DMS79 (cell line): Measurements from ENCODE around the gene GATAD2B.
"Not testable (repeated sequence)": the region's sequence is repeated elsewhere in the genome, so short reads cannot be mapped to it uniquely, and the experiment has no call there.

Experiments
- DNase-seq: peaks from one replicate; lab custom pipeline; 2025; lab: John Stamatoyannopoulos, UW

Gene GATAD2B

DNA sequence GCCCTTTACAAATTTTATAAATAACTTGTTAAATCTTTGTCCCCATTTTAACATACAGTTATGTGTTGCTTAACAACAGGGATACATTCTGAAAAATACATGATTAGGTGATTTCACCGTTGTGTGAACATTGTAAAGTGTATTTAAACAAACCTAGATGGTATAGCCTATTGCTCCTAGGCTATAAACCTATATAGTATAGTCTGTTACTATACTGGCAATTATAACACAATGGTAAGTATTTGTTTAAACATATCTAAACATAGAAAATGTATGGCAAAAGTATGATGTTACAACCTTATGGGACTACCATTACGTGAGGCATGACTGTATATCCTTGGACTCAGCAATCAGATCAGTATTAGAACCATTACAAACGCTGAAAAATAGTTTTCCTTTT, 36.6 kb downstream of the GATAD2B start:
- DNase-seq = no peak

DNA sequence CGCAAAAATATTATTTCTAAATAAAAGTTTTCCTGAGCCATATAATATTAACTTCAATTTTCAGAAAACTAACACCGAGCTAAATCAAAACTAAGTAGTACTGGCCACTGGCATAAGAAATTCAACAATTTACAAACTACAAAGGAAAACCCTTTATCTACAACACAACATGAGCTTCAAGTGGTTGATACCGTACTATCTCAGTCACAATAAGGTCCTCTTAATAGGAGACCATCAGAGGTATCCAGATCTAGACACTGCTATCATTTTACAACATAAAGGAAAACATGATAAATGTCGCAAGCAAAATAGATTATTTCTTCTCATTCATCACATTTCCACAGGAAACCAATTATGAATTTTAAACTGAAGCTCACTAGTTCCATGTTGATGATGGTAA, 39.5 kb downstream of the GATAD2B start:
- no peak for DNase-seq

DNA sequence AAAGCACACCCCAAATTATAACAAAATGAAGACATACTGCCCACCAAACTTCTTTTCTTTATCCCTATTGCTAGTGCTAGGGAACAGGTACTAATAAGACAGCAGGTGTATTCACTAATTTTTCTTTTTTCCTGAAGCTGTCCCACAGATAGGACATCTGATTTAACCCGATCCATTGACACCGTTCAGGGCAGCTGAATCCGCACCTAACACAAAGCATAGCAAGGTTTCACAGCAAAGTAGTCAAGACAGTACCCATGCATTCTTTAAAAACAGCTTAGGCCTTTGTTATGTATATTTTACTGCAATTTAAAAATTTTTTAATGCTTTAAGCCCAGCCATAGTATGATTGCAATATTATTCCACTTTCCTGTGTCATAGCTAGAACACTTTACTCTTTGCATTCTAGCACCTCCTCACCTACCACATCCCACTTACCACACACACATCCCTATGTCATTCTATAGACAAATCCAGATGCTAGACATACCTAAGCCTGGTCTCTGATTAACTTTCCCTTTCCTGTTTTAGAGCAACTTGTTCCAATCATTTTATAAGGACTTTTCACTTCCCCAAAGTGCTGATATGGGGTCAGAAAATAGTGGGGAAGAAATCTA, 40.4 kb downstream of the GATAD2B start:
- DNase-seq = no peak

DNA sequence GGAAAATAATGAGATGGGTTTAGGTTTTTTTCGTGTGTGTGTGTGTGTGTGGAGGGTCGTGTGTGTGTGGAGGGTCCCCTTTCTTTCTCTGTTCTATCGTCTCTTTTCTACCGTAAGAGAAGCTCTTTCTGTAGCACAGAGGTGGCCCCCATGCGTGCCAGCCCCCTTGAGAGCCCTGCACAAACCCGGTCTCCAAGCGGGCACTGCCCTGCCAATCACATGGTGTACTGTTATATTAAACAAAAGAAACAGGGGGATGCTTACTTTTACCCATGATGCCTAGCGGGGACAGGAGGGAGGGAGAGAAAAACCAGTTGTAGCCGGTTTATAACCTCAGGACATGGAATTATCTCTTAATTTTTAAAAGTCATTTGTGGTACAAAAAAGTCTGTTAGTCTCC, 41.0 kb downstream of the GATAD2B start:
- peak; percentile 87 for DNase-seq

DNA sequence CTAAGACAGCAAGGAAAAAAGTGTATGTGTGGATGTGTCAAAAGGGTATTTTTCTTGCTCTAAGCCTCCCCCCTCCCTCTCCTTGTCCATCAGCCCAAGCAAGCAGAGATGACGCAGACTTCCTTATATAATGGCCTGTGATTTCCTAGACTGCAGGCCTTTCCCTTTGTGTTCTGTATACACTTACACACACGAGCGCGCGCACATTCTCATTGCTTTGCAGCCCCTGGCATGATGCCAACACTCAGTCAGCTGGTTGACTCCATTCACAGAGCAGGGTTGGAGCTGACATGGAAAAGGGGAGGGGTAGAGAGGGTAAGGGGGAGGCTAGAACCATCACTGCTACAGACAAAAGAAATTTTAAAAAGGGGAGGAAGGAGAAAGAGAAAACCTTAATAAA, 41.8 kb downstream of the GATAD2B start:
- peak; percentile 99 for DNase-seq

DNA sequence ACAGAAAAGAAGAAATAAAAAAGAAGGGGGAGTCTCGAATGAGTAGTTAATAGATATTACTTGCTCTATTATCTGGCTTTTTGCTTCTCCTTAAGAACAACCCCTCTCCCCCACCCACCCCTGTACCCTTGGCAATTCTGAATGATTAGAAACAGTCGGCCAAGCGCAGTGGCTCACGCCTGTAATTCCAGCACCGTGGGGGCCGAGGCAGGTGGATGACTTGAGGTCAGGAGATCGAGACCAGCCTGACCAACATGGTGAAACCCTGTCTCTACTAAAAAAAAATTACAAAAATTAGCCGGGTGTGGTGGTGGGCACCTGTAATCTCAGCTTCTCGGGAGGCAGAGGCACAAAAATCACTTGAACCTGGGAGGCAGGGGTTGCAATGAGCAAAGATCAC, 42.7 kb downstream of the GATAD2B start:
- DNase-seq = no peak

DNA sequence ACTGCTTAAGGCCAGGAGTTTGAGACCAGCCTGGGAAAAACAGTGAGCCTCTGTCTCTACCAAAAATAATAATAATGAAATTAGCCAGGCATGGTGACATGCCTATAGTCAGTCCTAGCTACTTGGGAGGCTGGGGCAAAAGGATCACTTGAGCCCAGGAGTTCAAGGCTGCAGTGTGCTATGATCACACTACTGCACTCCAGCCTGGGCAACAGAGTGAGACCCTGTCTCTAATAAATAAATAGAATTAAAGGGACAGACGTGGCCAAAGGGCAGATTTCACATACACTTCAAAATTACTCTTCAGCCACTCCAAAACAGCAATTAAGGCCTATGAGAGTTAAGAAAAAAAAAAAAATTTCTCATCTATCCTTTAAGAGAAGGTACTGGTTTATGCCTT, 45.7 kb downstream of the GATAD2B start:
- DNase-seq = no peak

DNA sequence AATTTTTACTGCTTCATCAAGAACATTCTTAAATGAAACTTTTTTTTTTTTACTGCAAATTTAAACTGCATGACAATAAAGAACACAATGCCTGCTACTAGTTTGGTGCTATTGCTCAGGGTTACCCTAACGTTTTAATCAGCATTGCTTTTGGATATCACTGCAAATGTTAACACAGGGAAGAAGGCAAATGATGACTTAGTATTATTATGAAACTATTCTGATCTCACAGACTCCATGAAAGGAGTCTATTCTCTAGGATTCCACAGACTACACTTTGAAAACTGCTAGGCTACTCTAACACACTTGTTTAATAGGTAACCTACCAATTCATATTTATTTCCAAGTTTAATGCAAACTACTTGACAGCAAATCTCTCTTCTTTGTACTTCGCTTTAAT, 49.8 kb downstream of the GATAD2B start:
- DNase-seq = no peak

DNA sequence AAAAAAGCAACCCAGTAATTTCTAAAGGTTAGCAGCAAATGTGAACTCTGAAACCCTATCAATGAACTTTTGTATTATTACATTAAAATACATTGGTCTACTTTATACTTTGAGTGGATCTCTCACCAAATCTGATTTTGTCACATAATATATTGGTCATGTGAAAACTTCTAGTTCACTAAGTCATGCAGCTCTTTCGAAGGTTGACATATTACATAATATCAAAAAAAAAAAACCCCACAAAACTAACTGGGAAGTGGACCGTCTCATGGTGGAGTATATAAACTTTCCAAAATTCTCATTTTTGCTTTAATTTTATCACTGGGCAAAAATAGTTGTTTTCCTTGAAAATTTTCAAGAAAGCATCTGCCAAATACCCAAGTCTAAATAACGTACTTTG, 50.4 kb downstream of the GATAD2B start:
- no peak for DNase-seq

DNA sequence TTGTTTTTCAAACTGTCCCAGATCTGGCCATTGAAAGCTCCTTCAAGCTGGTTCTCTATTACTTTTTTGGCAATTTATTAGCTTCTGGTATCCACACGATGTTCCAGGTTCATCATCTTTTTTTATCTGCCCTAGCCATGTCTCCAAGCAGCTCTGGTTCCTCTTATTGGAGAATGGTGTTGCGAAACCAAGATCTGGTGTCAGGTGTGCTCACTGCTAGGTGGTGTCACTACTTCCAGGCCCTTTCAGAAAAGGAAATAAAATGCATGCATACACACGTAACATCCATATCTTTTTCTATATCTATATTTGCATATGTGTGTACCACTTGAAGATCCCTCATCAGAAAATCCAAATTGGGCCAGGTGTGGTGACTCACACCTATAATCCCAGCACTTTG, 53.3 kb downstream of the GATAD2B start:
- DNase-seq = no peak

DNA sequence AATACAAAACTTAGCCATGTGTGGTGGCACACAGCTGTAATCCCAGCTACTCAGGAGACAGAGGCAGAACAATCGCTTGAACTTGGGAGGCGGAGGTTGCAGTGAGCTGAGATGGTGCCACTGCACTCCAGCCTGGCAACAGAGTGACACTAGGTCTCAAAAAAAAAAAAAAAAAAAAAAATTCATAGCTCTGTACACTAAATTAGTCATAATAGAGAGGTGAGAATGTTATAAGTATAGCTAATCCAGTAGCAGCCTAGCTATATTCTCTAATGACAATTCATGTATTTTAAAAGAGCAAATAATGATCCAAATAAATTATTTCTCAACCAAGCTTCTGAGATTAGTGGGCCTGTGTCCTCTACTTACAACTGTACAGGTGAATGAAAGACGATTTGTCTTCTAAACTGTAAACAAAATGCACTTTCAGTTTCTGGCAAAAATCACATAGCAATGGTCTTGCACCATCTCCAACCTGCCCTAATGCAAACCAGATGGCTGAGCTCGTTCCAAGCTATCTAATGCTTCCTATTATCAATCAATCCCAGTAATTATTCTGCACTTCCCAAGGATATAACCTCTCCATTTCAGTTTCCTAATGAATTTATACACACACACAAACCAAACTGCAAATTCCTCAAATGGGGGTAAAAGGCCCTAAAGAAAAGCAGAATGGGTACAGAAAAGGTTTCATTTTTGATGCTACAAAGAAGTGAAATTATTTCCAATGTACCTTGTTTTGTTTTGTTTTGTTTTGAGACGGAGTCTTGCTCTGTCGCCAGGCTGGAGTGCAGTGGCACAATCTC, 56.5 kb downstream of the GATAD2B start:
- DNase-seq = no peak

DNA sequence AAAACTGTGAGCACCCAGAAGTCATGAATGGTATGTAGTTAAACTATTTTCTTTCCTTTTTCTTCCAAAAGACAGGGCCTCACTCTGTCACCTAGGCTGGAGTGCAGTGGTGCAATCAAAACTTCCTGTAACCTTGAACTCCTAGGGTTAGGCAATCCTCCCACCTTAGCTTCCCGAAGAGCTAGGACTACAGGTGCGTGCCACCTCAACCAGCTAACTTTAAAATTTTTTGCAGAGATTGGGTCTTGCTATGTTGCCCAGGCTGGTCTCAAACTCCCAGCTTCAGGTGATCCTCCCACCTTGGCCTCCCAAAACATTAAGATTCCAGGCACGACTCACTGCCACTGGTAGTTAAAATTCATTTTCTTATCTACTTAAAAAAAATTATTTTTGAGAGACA, 62.5 kb downstream of the GATAD2B start:
- no peak for DNase-seq

DNA sequence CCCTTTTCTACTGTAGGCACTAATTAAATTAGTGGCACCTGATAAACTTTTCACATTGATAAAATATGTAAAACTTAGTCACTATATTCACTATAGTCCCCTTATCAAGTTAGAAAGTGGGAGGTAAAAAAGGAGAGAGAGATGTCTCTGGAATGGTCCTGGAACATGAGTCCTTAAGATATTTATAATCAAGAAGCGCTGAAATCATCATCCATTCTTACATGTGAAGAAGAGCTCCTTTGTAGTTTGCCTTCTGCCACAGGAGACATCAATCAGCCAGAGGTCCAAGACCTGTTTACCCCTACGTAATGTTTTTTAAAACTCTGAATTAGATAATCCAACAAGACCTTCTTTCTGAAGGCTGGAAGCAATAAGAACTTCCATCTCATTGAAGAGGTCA, 65.3 kb downstream of the GATAD2B start:
- no peak for DNase-seq

DNA sequence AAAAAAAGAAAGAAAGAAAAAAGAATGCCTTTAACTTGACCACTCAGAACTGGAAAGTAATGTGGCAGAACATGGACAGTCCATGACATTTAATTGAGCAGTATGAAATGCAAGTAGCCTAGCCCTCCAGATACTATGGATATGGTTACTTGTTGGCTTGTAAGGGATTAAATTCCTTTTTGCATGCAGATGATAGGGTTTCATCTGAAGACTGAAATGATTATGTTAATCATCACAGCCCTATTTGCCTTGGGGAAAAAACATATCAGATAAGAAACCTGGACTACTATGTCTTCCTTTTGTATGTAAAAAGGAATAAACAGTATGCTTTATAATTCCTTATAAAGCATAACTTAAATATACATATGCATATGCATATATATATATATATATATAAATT, 66.0 kb downstream of the GATAD2B start:
- DNase-seq = no peak

DNA sequence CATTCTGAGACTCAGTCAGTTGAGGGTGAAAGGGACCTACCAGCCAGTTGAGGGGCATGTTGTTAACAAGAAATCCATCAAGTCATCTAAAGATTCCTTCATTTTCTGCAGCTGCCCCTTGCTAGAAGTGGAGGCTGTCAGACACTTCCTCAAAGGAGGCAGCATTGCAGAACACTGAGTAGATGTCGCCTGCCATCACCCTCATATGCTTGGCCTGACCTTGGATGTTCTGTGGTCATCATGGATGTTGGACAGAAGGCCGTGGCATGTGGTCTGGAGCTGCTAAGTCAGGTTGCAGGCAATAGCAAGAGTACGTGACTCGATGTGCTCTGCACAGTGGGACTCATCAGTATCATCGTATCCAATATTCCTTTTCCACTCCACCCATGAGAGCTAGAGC, 70.6 kb downstream of the GATAD2B start:
- DNase-seq = no peak

DNA sequence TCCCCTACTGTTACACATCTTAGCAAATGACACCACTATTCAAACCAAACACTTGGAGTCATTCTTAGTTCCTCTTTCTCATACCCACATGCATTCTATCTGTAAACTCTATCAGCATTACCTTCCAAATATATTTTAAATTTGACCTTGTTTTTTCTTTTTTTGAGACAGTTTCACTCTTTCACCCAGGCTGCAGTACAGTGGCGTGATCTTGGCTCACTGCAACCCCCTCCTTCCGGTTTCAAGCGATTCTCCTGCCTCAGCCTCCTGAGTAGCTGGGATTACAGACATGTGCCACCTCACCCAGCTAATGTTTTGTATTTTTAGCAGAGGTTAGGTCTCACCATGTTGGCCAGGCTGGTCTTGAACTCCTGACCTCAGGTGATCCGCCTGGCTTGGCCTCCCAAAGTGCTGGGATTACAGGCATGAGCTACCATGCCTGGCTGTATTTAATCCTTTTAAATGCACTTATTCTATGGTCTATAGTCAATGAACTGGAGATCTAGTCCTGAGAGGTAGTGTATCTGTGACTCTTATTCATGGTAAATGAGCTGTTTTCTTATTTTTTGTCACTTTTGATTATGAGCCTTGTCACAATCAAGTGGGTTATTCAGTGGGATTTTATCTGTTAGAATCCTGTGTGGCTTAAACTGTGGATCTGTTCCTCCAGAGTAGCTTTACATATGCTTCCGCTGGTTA, 73.1 kb downstream of the GATAD2B start:
- DNase-seq = no peak

DNA sequence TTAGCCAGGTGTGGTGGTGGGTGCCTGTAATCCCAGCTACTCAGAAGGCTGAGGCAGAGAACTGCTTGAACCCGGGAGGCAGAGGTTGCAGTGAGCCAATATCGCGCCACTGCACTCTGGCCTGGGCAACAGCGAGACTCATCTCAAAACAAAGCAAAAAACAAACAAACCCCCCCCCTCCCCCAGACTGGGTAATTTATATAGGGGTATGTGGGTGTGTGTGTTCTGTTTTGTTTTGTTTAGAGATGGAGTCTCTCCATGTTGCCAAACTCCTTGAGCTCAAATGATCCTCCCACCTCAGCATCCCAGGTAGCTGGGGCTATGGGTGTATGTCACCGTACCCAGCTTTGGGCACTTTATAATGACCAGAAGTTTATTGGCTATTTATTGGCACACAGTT, 74.0 kb downstream of the GATAD2B start:
- no peak for DNase-seq

DNA sequence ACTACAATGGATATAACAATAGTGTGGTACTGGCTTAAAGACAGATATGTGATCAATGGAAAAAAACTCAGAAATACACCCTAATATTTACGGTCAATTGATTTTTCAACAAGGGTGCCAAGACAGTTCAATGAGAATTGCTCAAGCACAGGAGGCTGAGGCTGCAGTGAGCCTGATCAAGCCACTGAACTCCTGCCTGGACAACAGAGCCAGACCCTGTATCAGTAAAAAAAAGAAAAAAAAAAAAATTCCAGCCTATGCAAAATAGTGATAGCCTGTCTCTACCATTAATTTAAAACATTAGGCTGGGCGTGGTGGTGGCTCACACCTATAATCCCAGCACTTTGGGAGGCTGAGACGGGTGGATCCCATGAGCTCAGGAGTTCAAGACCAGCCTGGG, 77.6 kb downstream of the GATAD2B start:
- no peak for DNase-seq

DNA sequence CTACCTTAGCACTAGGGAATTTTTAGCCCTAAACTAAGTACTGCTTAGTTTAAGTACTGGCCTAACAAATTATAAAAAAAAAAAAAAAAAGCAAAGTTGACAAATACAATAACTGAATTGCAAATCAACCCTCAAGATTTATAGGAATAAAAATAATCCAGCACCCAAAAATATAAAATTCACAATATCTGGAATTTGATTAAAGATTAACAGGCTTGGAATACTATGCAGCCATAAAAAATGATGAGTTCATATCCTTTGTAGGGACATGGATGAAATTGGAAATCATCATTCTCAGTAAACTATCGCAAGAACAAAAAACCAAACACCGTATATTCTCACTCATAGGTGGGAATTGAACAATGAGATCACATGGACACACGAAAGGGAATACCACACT, 78.4 kb downstream of the GATAD2B start:
- not testable (repeated sequence) for DNase-seq

DNA sequence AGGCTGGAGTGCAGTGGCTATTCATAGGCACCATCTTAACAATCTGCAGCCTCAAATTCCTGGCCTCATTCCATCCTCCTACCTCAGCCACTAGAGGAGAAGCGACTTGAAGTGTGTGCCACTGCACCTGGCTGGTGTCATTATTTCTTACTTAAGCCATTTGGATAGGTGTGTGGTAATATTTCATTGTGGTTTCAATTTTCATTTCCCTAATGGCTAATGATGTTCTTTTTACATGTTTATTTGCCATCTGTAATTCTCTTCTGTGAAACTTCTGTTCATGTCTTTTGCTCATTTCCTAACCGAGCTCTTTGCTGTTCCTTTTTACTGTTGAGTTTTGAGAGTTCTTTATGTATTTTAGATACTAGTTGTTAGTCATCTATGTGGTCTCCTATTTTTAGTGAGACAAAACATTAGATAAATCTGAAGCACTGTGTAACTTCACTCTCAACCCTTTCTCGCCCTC, 80.7 kb downstream of the GATAD2B start:
- DNase-seq = peak; percentile 63

DNA sequence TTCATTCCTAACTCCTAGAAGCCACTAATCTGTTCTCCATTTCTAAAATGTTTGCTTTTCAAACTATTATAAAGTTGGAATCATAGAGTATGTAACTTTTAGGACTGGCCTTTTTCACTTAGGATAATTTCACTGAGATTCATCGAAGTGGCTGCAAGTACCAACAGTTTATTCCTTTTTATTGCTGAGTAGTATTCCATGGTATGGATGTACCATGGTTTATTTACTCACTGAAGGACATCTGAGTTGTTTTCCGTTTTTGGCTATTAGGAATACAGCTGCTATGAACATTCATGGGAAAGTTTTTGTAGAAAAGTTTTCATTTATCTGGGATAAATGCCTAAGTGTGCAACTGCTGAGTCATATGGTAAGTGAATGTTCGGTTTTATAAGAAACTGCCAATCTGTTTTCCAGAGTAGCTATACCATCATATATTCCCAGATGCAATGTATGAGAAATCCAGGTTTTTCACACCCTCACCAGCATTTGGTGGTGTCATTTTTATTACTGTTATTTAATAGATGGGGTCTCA, 81.2 kb downstream of the GATAD2B start:
- no peak for DNase-seq

DNA sequence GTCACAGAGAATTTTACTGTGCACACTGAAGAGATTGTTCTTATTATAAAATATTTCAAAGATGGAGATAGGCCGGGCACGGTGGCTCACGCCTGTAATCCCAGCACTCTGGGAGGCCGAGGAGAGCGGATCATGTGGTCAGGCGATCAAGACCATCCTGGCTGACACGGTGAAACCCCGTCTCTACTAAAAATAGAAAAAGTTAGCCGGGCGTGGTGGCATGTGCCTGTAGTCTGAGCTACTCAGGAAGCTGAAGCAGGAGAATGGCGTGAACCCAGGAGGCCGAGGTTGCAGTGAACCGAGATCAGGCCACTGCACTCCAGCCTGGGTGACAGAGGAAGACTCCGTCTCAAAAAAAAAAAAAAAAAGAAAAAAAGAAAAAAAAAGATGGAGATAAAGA, 82.0 kb downstream of the GATAD2B start:
- DNase-seq = not testable (repeated sequence)

DNA sequence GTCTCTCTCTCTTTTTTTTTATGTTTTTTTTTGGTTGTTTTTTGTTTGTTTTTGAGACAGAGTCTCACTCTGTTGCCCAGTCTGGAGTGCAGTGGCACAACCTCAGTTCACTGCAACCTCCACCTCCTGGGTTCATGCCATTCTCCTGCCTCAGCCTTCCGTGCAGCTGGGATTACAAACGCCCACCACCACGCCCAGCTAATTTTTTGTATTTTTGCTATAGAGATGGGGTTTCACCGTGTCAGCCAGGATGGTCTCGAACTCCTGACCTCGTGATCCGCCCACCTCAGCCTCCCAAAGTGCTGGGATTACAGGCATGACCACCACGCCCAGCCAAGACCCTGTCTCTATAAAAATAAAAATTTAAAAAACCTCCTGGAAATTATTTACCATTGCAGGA, 88.8 kb downstream of the GATAD2B start:
- DNase-seq = not testable (repeated sequence)
